UCSD-AML1 (cell line): ENCODE data around the gene DIP2C.

Experiments
- DNase-seq: peaks from one replicate; lab custom pipeline; 2025; ENCODE audit not compliant: unreplicated experiment; lab: John Stamatoyannopoulos, UW

DIP2C gene

DNA sequence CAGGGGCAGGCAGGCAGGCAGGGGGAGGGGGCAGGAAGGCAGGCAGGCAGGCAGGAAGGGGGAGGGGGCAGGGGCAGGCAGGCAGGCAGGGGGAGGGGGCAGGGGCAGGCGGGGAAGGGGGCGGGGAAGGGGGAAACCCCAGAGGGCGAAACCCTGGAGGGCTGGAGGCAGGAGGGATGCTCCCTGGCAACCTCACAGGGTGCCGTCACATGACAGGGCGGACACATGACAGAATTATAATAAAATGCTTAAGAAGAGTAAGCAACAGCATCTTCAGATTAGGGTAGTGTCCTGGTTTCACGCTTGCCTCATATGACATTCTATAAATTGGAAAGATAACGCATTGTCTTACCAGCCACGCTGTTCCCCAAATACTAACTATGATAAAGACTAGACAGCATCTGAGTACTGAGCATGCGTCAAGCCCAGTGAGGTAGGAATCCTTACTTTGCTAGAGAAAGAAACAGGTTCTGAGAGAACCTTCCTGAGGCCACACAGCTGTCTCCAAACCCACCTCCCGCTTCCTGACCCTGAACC lies 131.6 kb downstream of the DIP2C start:
- DNase-seq, result no peak

DNA sequence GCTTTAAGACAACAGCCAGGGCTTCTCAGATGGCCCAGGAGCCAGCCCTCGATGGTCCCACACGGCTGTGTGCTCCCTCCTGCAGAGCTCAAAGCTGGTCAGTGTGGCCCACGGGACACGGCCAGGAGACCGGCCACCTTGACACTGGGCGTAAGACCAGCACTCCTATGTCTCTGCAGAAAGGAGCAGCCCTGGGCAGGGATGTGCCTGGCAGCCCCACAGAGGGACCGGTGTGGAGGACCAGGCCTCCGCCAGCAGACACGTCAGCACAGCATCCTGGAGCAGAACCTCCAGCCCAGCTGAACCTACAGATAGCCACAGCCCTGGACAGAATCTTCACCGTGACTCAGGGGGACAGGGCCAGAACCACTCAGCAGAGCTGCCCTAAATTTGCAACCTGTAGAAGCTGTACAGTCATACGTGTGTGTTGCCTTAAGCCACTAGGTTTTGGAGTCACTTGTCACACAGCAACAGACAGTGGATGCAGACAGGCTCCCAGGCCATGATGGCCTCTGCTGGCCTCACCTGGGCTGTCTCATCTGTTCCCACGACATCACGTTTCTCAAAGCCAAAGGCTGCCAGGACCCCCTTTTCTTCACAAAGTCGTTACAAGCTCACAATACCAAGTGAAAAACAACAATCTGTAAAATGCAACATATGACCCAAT lies 132.4 kb downstream of the DIP2C start:
- DNase-seq, result no peak

DNA sequence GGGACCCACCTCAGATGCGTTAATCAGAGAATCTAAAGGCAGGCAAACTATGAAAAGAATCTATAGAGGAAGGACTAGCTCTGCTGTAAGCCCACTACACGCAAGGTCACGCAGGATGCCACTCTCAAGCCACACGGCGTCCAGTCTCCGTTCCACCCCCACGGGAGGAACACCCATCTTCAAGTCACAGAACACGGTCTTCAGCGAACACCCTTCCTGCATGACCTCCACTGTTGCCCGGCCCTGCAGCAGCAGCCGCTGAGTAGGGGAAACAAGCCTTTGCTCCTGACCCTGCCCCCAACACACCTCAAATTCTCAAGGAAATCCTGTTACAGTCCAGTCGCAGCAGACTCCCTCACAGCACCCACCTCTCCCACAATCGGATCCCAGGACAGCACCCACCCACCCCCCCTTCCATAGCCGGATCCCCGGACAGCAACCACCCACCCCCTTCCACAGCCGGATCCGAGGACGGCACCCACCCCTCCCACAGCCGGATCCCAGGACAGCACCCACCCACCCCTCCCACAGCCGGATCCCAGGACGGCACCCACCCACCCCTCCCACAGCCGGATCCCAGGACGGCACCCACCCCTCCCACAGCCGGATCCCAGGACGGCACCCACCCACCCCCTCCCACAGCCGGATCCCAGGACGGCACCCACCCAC lies 133.7 kb downstream of the DIP2C start:
- no peak for DNase-seq

DNA sequence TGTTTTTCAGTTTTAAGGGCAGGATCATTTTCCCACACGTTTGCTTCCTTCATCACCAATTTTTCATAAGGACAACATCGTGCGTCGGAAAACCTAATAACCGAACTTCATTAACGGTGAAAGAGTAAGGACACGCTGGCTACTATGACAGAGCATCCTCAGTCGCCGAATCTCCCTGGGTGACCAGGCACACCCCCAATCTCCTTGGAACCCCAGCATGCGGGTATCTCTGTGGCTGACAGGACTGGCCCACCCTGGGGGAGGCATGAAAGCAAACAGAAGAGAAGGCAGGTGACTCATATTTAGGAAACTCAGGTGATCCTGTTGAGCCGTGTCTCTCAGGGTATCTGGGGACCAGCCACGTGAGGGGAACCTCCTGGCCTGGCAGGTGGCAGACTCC lies 134.2 kb downstream of the DIP2C start:
- no peak for DNase-seq

DNA sequence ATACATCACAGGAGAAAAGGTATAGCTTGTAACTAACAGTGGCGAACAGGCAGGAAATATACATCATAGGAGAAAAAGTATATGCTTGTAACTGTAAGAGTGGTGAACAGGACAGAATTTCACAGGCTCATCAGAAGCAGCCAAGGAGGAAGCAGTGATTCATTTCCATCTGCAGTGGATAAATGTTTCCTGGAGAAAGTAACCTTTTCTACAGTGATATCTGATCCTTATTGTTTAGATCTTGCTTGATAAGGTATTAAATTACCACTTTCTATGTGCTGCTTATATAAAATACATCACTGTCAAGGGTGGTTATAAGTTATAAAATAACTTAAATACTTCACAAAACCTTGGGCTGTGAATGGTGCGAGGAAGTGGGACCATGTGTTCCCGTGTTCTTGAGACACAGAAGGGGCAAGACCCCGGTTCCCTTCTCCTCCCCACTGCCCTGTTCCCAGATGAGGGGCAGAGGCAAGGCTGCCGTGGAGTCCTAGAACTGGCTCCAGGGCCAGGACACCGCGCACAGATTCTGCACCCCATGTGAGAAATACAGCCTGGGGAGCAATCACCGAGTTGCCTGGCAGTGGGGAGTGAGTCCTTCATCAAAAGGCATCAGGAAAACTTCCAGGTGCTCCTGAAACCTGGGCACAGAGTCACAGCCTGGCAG lies 135.2 kb downstream of the DIP2C start:
- DNase-seq, result no peak

DNA sequence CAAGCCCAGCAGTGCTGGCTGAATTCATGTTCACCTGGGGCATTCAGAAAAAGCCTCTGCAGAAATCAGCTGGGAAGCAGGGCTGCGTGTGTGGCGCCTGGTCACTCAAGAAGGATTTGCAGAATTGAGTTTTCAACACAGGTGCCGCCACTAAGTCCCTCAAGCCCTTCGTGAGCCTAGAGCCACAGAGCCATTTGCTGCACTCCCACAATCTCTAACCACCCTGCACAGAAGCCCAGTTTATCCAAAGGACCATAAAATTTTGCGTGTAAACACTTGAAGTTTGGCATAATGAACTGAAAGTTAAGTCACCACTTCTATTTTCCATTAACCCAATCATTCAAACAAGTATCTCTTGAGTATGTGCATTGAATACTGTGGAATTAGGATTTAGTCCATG lies 136.2 kb downstream of the DIP2C start:
- DNase-seq, result no peak

DNA sequence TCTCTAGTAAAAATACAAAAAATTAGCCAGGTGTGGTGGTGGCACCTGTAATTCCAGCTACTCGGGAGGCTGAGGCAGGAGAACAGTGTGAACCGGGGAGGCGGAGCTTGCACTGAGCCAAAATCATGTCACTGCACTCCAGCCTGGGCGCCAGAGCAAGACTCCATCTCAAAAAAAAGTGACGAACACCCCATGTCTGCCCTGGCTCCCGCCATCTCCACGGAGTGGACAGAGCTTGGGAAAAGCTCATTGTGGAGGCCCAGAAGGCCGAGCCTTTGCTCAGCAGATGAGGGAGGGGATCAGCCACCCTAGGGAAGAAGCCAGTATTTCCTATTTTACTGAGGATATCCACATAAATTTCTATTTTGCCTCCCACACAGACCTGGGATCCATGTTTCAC lies 136.8 kb downstream of the DIP2C start:
- no peak for DNase-seq

DNA sequence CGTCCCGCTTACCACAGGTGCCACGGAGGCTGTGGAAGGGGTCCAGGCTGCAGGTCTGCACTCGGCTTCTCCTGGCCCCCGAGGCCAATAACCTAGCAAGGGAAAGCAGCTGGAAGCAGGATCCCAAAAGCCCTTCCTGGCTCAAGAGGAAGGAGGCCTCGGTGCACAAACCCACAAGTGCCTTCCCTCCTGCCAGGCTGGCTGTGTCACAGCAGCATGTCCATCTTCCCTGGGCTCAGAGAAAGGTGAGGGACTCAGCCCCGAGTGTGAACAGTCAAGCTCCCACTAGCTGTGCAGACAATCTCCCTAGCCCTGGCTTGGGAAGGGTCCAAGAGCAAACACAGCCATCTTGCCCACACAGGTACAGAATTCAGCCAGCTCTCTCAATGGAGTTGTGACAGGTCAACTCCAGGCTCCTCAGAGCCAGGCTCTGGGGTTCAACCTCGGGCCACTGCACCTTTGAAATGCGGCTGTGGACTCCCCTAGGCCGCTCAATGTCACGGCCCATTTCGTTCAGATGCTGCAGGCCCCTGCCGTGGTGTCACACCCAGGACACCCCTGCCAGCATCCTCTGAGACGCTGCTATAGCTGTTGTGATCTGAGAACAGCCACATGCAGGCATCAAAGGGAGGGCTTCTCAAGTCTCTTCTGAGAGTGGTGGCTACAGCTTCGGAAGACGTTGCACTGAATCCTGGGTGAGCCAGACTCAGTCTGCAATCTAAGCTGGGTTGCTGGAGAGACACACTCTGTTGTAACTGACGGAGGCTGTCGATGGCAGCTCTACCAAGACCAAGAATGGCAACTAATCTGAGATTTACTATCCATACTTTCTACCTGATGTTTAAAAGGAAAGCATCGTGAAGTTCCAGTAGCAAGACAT lies 137.9 kb downstream of the DIP2C start:
- no peak for DNase-seq

DNA sequence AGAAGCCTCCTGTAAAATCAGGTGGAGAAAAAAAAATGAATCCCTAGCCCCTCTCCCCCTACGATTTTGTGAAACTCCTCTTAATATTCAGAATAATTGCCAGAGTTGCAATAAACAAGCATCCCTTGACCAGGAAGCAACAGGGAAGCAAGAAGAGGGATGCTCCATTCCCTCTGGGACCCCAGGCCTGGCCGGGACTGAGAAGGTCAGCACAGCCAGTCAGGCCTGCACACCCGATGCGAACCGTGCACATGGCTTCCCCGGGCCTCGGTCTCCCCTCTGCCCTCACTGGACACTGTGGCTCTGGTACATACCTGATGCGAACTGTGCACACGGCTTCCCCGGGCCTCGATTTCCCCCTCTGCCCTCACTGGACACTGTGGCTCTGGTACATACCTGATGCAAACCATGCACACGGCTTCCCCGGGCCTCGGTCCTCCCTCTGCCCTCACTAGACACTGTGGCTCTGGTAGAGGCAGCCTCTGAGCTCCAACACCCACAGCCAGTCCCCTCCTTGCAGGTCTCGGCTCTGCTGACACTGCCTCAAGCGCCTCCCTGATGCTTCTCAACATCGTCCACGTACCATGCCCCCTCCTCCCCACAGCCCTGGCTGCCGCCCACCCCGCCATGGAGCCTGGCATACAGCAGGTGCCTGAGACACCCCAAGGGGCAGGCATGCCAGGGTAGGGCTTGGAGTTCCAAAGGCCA lies 138.6 kb downstream of the DIP2C start:
- DNase-seq, result no peak

DNA sequence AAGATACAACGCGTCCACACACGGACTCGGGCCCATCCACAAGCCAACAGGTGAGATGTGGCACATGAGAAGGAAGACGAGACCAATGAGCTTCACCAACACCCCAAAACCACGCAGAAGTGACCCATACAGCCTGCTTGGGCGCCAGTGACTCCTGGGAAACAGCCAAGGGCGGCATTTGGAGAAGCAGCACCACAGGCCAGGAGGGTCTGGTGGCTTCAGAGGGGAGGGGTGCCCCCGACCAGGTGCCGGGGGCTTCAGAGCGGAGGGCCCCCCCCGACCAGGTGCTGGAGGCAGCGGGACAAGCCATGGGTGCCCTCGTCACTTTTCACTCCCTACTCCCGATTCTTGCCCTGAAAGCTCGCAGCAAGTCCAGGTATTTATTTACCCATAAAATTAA lies 140.1 kb downstream of the DIP2C start:
- DNase-seq, result no peak

DNA sequence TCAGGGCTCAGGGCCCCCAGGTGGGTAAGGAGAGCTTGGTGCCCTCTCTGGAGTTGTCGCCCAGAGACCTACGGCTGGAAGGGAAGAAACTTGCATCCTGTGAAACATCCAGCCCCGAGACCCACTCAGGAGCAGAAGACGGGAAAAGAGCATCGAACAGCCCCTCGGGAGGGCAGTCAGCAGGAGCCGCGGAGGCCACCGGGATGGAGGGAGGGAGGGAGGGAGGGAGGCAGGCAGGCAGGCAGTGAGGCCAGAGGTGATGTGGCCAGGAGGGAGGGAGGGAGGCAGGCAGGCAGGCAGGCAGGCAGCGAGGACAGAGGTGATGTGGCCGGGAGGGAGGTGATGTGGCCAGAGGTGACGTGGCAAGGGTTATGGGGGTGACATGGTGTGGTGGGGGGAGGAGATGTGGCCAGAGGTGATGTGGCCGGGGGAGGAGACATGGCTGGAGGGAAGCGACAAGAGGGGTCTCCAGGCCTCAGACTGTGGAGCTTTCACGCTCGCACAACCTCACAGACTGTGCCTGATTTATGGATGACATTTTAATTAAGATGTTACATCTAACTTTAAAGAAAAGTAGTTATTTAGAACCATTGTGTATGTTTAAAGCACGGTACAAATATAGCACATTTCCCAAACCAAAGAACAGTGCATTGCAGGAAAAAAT lies 141.1 kb downstream of the DIP2C start:
- no peak for DNase-seq

DNA sequence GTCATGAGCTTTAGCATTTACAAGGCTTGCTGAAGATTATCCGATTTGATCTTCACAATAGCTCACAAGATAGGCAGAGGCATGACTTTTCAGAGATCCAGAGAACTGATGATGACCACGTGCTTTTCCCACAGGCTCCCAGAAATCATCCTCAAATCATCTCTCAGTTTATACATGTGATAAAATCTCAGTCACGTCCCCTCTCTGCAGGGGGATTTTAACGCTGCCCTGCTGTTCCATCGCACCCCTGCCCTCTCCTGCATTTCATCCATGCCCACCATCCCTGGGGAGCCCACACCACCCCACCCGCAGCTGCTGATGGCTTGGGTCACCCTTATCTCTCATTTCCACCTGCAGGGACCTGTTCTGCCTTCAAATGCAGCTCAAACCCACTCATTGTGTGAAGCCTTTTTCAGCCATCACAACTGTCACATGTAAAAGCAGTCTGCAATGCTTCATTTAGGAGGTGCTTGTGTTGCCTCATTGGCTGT lies 141.8 kb downstream of the DIP2C start:
- no peak for DNase-seq

DNA sequence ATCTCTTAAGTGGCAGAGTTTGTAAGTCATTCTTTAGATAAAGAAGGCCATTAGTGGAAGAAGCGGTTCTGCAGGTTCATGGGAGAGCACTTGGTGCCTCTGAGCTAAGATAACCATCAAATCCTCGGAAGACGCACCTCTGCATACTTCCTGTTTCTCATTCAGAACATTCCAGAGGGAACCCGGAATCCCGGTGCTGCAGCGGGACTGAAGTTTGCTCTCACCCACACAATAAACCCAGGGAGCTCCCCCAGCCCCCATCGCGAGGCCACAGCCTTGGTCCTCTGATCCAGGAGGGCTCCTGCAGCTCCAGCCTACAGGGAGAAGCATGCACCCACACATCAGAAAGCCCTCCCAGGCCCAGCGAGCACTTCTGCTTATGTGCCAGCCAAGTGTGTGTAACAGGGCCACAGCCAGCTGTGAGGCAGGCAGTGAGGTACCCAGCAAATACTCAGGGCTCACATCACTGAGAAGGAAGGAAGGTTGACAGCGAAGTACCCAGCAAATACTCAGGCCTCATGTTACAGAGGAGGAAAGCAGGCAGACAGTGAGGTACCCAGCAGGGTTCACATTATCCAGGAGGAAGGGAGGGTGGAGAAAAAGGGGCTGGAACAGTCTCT lies 142.4 kb downstream of the DIP2C start:
- DNase-seq, result no peak

DNA sequence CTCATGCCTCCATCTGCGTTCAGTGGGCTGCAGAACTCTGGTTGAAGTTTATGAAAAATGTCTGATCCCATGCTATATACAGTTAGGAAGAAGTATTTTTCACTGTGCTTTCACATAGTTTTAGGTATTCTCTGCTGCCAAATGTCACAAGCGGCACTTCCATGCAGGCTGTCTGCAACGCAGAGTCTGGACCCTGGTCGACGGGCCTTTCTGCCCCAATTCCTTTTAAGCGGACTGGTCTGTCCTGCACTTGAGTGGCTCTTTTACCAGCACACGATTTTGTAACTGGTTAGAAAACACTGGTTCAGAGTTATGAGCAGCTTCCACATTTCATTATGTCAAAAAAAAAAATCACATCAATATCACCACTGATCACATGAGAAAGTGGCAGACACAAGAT lies 143.0 kb downstream of the DIP2C start:
- DNase-seq, result no peak

DNA sequence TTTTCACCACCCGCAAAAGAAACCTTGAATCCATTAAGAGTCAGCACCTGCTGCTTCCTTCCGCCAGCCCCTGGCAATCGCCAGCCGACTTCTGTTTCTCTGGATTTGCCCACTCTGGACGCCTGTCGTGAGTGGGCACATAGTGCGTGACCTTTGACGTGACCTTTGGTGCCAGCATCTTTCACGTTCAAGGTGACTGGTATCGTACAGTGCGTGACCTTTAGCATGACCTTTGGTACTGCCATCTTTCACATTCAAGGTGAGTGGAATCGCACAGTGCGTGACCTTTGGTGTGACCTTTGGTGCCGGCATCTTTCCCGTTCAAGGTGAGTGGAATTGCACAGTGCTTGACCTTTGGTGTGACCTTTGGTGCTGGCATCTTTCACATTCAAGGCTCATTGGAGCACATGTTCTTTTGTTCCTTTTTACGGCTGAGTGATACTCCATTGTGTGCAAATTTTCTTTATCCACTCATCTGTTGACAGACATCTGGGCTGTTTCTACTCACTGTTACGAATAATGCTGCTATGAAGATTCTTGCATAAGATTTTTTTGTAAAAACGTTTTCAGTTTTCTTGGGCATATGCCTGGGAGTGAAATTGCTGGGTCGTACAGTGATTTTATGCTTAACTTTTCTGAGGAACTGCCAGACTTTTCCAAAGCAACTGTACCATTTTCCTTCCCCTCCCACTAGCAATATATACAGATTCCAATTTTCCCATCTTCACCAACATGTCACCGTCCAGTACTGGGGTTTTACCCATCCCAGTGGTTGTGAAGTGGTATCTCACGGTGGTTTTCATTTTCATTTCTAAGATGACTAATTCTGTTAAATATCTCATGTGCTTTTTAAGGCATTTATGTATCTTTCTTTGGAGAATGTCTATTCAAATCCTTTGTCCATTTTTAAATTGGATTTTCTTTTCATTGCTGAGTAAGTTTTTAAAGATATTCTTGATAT lies 145.3 kb downstream of the DIP2C start:
- no peak for DNase-seq

DNA sequence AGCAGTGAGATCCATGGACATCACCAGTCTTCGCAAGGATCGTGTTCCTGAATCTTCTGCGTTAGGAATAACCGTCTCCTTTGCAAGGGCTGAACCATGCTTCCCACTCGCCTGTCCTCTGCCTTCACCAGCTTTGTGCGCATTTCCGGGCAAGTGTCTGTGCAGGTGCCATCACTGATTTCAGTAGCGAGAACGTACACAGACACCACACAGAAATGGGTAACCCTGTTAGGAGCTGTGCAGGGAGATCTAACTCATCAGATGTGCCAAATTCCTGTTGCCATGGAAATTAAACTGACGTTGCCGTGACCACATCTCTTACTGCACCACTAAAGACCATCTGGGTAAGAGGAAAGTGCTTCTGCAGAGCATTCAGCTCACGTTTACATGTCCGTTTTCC lies 146.3 kb downstream of the DIP2C start:
- no peak for DNase-seq

DNA sequence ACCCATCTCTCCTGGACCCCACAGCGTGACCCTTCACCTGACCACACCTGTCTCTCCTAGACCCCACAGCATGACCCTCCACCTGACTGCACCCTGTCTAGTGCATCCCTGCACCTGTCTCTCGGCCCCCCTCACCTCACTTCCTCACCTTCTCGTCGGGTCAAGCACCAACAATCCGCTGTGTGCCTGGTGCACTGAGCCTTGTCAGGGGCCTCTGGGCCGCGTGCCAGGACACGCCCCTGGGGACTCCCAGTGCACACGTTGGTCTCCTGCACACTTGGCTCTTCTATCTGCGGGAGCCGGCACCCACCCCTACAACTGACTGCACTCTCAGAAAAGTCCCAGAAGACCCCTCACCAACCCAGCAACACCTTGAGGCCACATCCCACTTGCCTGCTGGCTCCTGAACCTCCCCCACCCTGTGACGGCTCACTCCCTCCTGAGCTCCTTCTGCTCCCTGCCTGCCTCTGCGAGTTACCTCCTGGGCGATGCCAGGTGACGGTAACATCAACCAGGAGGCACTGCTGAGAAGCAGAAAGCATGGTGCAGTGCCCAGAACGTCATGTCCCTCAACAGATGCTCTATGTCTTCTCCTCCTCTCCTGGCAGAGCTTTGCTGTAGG lies 147.6 kb downstream of the DIP2C start:
- no peak for DNase-seq

DNA sequence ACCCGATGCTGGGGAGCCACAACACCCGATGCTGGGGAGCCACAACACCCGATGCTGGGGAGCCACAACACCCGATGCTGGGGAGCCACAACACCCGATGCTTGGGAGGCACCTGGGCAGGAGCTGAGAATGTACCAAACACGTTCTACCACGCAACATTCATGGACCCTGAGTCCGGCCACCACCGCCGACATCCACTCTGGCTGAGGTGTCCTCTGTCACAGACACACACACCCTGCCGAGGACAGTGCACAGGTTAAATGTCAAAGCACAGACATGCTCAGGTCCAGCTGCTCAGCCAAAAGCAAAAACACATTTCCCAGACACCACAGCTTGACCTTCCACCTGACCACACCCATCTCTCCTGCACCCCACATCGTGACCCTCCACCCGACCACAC lies 148.4 kb downstream of the DIP2C start:
- DNase-seq, result no peak
